Measurements from ENCODE around the gene TAMM41.

TAMM41 gene

GRCh38 chr3:11810276-11810675 lies 36.4 kb downstream of the TAMM41 start:
- no peaks in the 10 kb centered on the region for H3K27me3 ChIP-seq (ENCODE audit: control insufficient read depth, insufficient read depth, low read length)
- H3K9ac ChIP-seq (ENCODE audit: low read depth, low read length): no peak overlapping the region
- no peak overlapping the region for H3K4me2 ChIP-seq (ENCODE audit: low read length)
- no peaks in the 10 kb centered on the region for H3K9me3 ChIP-seq (replicated peaks; ENCODE audit: low read length)
- no peak overlapping the region for H3K4me3 ChIP-seq (ENCODE audit: low read length)
- no peaks in the 10 kb centered on the region for H3K4me1 ChIP-seq (ENCODE audit: control insufficient read depth, insufficient read depth, low read length)
- H3K36me3 ChIP-seq (ENCODE audit: insufficient read depth, low read length): peaks cover 49% of the 10 kb centered on the region

GRCh38 chr3:11808231-11808630 lies 38.5 kb downstream of the TAMM41 start:
- H3K4me3 ChIP-seq (ENCODE audit: low read length): no peak overlapping the region
- H3K4me1 ChIP-seq (ENCODE audit: control insufficient read depth, insufficient read depth, low read length): no peaks in the 10 kb centered on the region
- peaks cover 42% of the 10 kb centered on the region for H3K36me3 ChIP-seq (ENCODE audit: insufficient read depth, low read length)
- H3K4me2 ChIP-seq (ENCODE audit: low read length): no peak overlapping the region
- H3K27me3 ChIP-seq (ENCODE audit: control insufficient read depth, insufficient read depth, low read length): no peaks in the 10 kb centered on the region
- no peaks in the 10 kb centered on the region for H3K9me3 ChIP-seq (replicated peaks; ENCODE audit: low read length)
- H3K9ac ChIP-seq (ENCODE audit: low read depth, low read length): no peak overlapping the region

- peaks cover 40% of the 10 kb centered on the region for H3K36me3 ChIP-seq (ENCODE audit: insufficient read depth, low read length)
- H3K9me3 ChIP-seq (replicated peaks; ENCODE audit: low read length): no peaks in the 10 kb centered on the region
- H3K4me3 ChIP-seq (ENCODE audit: low read length): no peak overlapping the region
- no peaks in the 10 kb centered on the region for H3K4me1 ChIP-seq (ENCODE audit: control insufficient read depth, insufficient read depth, low read length)
- H3K27me3 ChIP-seq (ENCODE audit: control insufficient read depth, insufficient read depth, low read length): no peaks in the 10 kb centered on the region
- no peak overlapping the region for H3K4me2 ChIP-seq (ENCODE audit: low read length)
- no peak overlapping the region for H3K9ac ChIP-seq (ENCODE audit: low read depth, low read length)
Observed at GRCh38 chr3:11807686-11808085, 39.0 kb downstream of the TAMM41 start.

- no peaks in the 10 kb centered on the region for H3K9me3 ChIP-seq (replicated peaks; ENCODE audit: low read length)
- H3K27me3 ChIP-seq (ENCODE audit: control insufficient read depth, insufficient read depth, low read length): no peaks in the 10 kb centered on the region
- peaks cover 33% of the 10 kb centered on the region for H3K36me3 ChIP-seq (ENCODE audit: insufficient read depth, low read length)
- H3K4me3 ChIP-seq (ENCODE audit: low read length): no peak overlapping the region
- no peak overlapping the region for H3K4me2 ChIP-seq (ENCODE audit: low read length)
- H3K9ac ChIP-seq (ENCODE audit: low read depth, low read length): no peak overlapping the region
- no peaks in the 10 kb centered on the region for H3K4me1 ChIP-seq (ENCODE audit: control insufficient read depth, insufficient read depth, low read length)
Observed at GRCh38 chr3:11805716-11806115, 41.0 kb downstream of the TAMM41 start.

GRCh38 chr3:11803977-11804892 lies 42.5 kb downstream of the TAMM41 start:
- no peak overlapping the region for H3K4me2 ChIP-seq (ENCODE audit: low read length)
- peaks cover 34% of the 10 kb centered on the region for H3K36me3 ChIP-seq (ENCODE audit: insufficient read depth, low read length)
- H3K9me3 ChIP-seq (replicated peaks; ENCODE audit: low read length): no peaks in the 10 kb centered on the region
- H3K4me3 ChIP-seq (ENCODE audit: low read length): no peak overlapping the region
- H3K4me1 ChIP-seq (ENCODE audit: control insufficient read depth, insufficient read depth, low read length): no peaks in the 10 kb centered on the region
- no peak overlapping the region for H3K9ac ChIP-seq (ENCODE audit: low read depth, low read length)
- H3K27me3 ChIP-seq (ENCODE audit: control insufficient read depth, insufficient read depth, low read length): no peaks in the 10 kb centered on the region

GRCh38 chr3:11799791-11800190 lies 46.9 kb downstream of the TAMM41 start:
- Histone ChIP-seq H3K4me3 (ENCODE audit: low read length) (no peak overlapping the region), H3K9me3 (replicated peaks; ENCODE audit: low read length) (no peaks in the 10 kb centered on the region), H3K36me3 (ENCODE audit: insufficient read depth, low read length) (peaks cover 30% of the 10 kb centered on the region)

GRCh38 chr3:11794927-11795326 lies 51.8 kb downstream of the TAMM41 start:
- no peak overlapping the region for H3K4me2 ChIP-seq (ENCODE audit: low read length)
- H3K27me3 ChIP-seq (ENCODE audit: control insufficient read depth, insufficient read depth, low read length): no peaks in the 10 kb centered on the region
- no peak overlapping the region for H3K4me3 ChIP-seq (ENCODE audit: low read length)
- H3K9me3 ChIP-seq (replicated peaks; ENCODE audit: low read length): no peaks in the 10 kb centered on the region
- no peak overlapping the region for H3K9ac ChIP-seq (ENCODE audit: low read depth, low read length)
- H3K4me1 ChIP-seq (ENCODE audit: control insufficient read depth, insufficient read depth, low read length): no peaks in the 10 kb centered on the region
- H3K36me3 ChIP-seq (ENCODE audit: insufficient read depth, low read length): peaks cover 44% of the 10 kb centered on the region

More at GRCh38 chr3:11799791-11800190, 46.9 kb downstream of the TAMM41 start:
- Histone ChIP-seq H3K27me3 (ENCODE audit: control insufficient read depth, insufficient read depth, low read length) (no peaks in the 10 kb centered on the region), H3K4me2 (ENCODE audit: low read length) (no peak overlapping the region), H3K4me1 (ENCODE audit: control insufficient read depth, insufficient read depth, low read length) (no peaks in the 10 kb centered on the region), H3K9ac (ENCODE audit: low read depth, low read length) (no peak overlapping the region)

GRCh38 chr3:11791339-11792200 lies 55.1 kb downstream of the TAMM41 start:
- Histone ChIP-seq H3K4me1 (ENCODE audit: control insufficient read depth, insufficient read depth, low read length) (no peaks in the 10 kb centered on the region), H3K9ac (ENCODE audit: low read depth, low read length) (no peak overlapping the region), H3K9me3 (replicated peaks; ENCODE audit: low read length) (no peaks in the 10 kb centered on the region), H3K4me2 (ENCODE audit: low read length) (no peak overlapping the region), H3K4me3 (ENCODE audit: low read length) (no peak overlapping the region), H3K36me3 (ENCODE audit: insufficient read depth, low read length) (peaks cover 53% of the 10 kb centered on the region), H3K27me3 (ENCODE audit: control insufficient read depth, insufficient read depth, low read length) (no peaks in the 10 kb centered on the region)

- Histone ChIP-seq H3K36me3 (ENCODE audit: insufficient read depth, low read length) (peaks cover 41% of the 10 kb centered on the region), H3K4me1 (ENCODE audit: control insufficient read depth, insufficient read depth, low read length) (no peaks in the 10 kb centered on the region), H3K9me3 (replicated peaks; ENCODE audit: low read length) (no peaks in the 10 kb centered on the region), H3K9ac (ENCODE audit: low read depth, low read length) (no peak overlapping the region), H3K27me3 (ENCODE audit: control insufficient read depth, insufficient read depth, low read length) (no peaks in the 10 kb centered on the region), H3K4me2 (ENCODE audit: low read length) (no peak overlapping the region), H3K4me3 (ENCODE audit: low read length) (no peak overlapping the region)
Observed at GRCh38 chr3:11789412-11789811, 57.3 kb downstream of the TAMM41 start.

GRCh38 chr3:11784971-11785377 lies 61.7 kb downstream of the TAMM41 start:
- Histone ChIP-seq H3K9me3 (replicated peaks; ENCODE audit: low read length) (no peaks in the 10 kb centered on the region), H3K36me3 (ENCODE audit: insufficient read depth, low read length) (peaks cover 27% of the 10 kb centered on the region), H3K4me3 (ENCODE audit: low read length) (no peak overlapping the region)

GRCh38 chr3:11780341-11780740 lies 66.3 kb downstream of the TAMM41 start:
- Histone ChIP-seq H3K4me1 (ENCODE audit: control insufficient read depth, insufficient read depth, low read length) (no peaks in the 10 kb centered on the region), H3K9ac (ENCODE audit: low read depth, low read length) (no peak overlapping the region), H3K4me2 (ENCODE audit: low read length) (no peak overlapping the region), H3K4me3 (ENCODE audit: low read length) (no peak overlapping the region), H3K36me3 (ENCODE audit: insufficient read depth, low read length) (no peaks in the 10 kb centered on the region), H3K27me3 (ENCODE audit: control insufficient read depth, insufficient read depth, low read length) (no peaks in the 10 kb centered on the region), H3K9me3 (replicated peaks; ENCODE audit: low read length) (no peaks in the 10 kb centered on the region)

More at GRCh38 chr3:11784971-11785377, 61.7 kb downstream of the TAMM41 start:
- H3K27me3 ChIP-seq (ENCODE audit: control insufficient read depth, insufficient read depth, low read length): no peaks in the 10 kb centered on the region
- no peak overlapping the region for H3K9ac ChIP-seq (ENCODE audit: low read depth, low read length)
- H3K4me2 ChIP-seq (ENCODE audit: low read length): no peak overlapping the region
- H3K4me1 ChIP-seq (ENCODE audit: control insufficient read depth, insufficient read depth, low read length): no peaks in the 10 kb centered on the region
